SJSA1 (cell line): ENCODE data around the gene TMEM192. TPM values are rescaled to one million over a fixed set of nuclear protein-coding genes. Genes with fewer than 3 reads are reported as not detected.

ENCODE experiments used
- total RNA-seq: library from RNA; depleted of rRNA; stranded (reverse); fragments of >200 nt; shearing (Covaris generic); gene quantifications from 2 replicates; pipeline ENCODE4 v1.2.3, GENCODE V29; 2014; rRNA removed

TMEM192 gene
- total RNA-seq, 1 experiment from 2014 or later: 14.4 TPM

Other genes starting within 250 kb of the TMEM192 start
- 17.7 and 24.9 TPM in 2 replicates for gene APELA, start 235.7 kb downstream of the TMEM192 start, total RNA-seq
- gene TRIM61, start 135.2 kb downstream of the TMEM192 start, total RNA-seq: not detected in 2 replicates
- gene TRIM60, start 80.9 kb downstream of the TMEM192 start, total RNA-seq: not detected in 2 replicates
- not detected in 2 replicates for gene TRIM75, start 59.0 kb downstream of the TMEM192 start, total RNA-seq
- gene KLHL2, start 94.7 kb upstream of the TMEM192 start, total RNA-seq: 30.9 and 54.6 TPM in 2 replicates
- gene MSMO1, start 214.8 kb upstream of the TMEM192 start, total RNA-seq: 25.9 and 30.5 TPM in 2 replicates